ENCODE measurements around the gene ESR1. TPM values are rescaled to one million over a fixed set of nuclear protein-coding genes. Genes with fewer than 3 reads are reported as not detected.

The ESR1 gene
- polyA plus RNA-seq, 3 donors = 0.12 to 0.24 (median 0.23) TPM

DNA sequence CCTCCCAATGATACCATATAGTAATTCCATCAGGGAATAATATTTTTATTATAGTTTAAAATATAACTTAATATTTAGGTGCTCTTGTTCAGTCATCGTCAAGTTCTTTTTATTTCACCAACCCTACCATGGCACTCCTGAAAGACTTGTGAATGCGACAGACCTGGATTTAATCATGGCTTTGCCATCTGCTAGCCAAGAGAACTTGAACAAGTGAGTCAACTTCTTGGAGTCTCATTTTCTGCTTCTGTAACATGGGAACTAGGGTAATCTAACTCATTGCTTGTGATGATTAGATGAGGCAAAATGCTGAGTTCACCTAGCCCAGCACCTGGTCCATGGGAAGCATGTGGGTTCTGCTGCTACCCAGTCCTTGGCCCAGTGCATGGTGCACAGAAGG lies 62.9 kb downstream of the ESR1 start:
- no peaks in the 10 kb centered on the region for H3K27me3 ChIP-seq (ENCODE audit: control insufficient read depth in 2 of 2, insufficient read depth in 2 of 2, low read length in 2 of 2)
- WGBS (ENCODE audit: insufficient coverage) = 94% methylated on average over 2 of the region's 2 CpGs

DNA sequence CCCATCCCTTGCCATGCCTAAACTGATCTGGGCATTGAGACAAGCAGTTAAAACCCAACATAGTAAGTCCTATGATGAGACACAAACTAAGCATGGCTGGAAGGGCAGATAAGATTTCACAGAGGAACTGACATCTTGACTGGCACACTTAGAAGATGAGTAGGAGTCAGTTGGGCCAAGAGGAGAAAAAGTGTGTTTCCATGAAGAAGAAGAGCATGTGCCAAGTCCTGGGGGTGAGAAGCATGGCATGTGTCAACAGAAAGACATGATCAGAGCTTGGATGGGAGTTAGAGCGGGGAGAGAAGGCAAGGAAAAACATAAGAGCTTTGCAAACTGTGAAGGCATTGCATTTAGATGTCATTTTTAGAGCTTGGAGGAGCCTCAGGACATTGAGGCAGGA lies 68.0 kb downstream of the ESR1 start:
- no peak overlapping the region for H3K27ac Mint-ChIP-seq
- H3K9me3 Mint-ChIP-seq = peaks cover 0 to 2% (median 0%) of the 10 kb centered on the region in 7 donors
- Histone ChIP-seq H3K9me3 (replicated peaks in 1 of 2; ENCODE audit: control insufficient read depth in 1 of 2, insufficient read depth in 1 of 2, low read length in 2 of 2) (no peaks in the 10 kb centered on the region), H3K9ac (ENCODE audit: insufficient read depth, low read length, poor library complexity, severe bottlenecking) (no peak overlapping the region), H3K27me3 (ENCODE audit: control insufficient read depth in 2 of 2, insufficient read depth in 2 of 2, low read length in 2 of 2) (no peaks in the 10 kb centered on the region), H3K4me3 (replicated peaks in 1 of 3; ENCODE audit: low read depth in 2 of 3, low read length in 3 of 3) (no peak overlapping the region), H3K4me2 (replicated peaks; ENCODE audit: extremely low read depth, low read length, poor library complexity, severe bottlenecking) (no peak overlapping the region), H4K20me1 (ENCODE audit: insufficient read depth, low read length) (no peaks in the 10 kb centered on the region), H2AFZ (ENCODE audit: insufficient read depth, low read depth, low read length, poor library complexity, severe bottlenecking) (no peak overlapping the region), H3K36me3 (replicated peaks in 1 of 2; ENCODE audit: control insufficient read depth in 1 of 2, insufficient read depth in 2 of 2, low read length in 2 of 2) (no peaks in the 10 kb centered on the region), H3K79me2 (ENCODE audit: insufficient read depth, low read length) (no peaks in the 10 kb centered on the region), H3K4me1 (ENCODE audit: control insufficient read depth in 1 of 2, insufficient read depth in 2 of 2, low read length in 2 of 2) (no peaks in the 10 kb centered on the region), H3K27ac (ENCODE audit: low read depth in 1 of 2, low read length in 2 of 2) (no peak overlapping the region)
- TF ChIP-seq, protein P1, sequence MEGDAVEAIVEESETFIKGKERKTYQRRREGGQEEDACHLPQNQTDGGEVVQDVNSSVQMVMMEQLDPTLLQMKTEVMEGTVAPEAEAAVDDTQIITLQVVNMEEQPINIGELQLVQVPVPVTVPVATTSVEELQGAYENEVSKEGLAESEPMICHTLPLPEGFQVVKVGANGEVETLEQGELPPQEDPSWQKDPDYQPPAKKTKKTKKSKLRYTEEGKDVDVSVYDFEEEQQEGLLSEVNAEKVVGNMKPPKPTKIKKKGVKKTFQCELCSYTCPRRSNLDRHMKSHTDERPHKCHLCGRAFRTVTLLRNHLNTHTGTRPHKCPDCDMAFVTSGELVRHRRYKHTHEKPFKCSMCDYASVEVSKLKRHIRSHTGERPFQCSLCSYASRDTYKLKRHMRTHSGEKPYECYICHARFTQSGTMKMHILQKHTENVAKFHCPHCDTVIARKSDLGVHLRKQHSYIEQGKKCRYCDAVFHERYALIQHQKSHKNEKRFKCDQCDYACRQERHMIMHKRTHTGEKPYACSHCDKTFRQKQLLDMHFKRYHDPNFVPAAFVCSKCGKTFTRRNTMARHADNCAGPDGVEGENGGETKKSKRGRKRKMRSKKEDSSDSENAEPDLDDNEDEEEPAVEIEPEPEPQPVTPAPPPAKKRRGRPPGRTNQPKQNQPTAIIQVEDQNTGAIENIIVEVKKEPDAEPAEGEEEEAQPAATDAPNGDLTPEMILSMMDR (IDR thresholded peaks at IDR 0.05) = no peak
- no peaks in the 10 kb centered on the region for H3K4me1 Mint-ChIP-seq
- DNase-seq = no peak
- 0% methylated on average over 1 of the region's 1 CpG for WGBS (ENCODE audit: insufficient coverage)
- no peak overlapping the region for H3K4me3 Mint-ChIP-seq
- no peaks in the 10 kb centered on the region for H3K36me3 Mint-ChIP-seq
- H3K27me3 Mint-ChIP-seq (ENCODE audit: low read depth in 3 of 3) = peaks cover 0 to 2% (median 0%) of the 10 kb centered on the region in 3 donors
- intact Hi-C loops (cut with micrococcal nuclease) = no loop called here

More for the DNA sequence above, 62.9 kb downstream of the ESR1 start:
- no peaks in the 10 kb centered on the region for H3K36me3 ChIP-seq (replicated peaks in 1 of 2; ENCODE audit: control insufficient read depth in 1 of 2, insufficient read depth in 2 of 2, low read length in 2 of 2)
- TF ChIP-seq, protein P1 (IDR thresholded peaks at IDR 0.05) = no peak
- no peak overlapping the region for H3K4me2 ChIP-seq (replicated peaks; ENCODE audit: extremely low read depth, low read length, poor library complexity, severe bottlenecking)
- H3K27ac ChIP-seq (ENCODE audit: low read depth in 1 of 2, low read length in 2 of 2) = no peak overlapping the region
- no peak overlapping the region for H3K4me3 ChIP-seq (replicated peaks in 1 of 3; ENCODE audit: low read depth in 2 of 3, low read length in 3 of 3)
- Mint-ChIP-seq H3K27me3 (ENCODE audit: low read depth in 3 of 3) (peaks cover 0 to under 1% (median 0%) of the 10 kb centered on the region in 3 donors), H3K27ac (no peak overlapping the region), H3K4me1 (peaks cover 7% of the 10 kb centered on the region), H3K36me3 (no peaks in the 10 kb centered on the region), H3K9me3 (peaks cover 0 to 3% (median 0%) of the 10 kb centered on the region in 7 donors), H3K4me3 (no peak overlapping the region)
- H2AFZ ChIP-seq (ENCODE audit: insufficient read depth, low read depth, low read length, poor library complexity, severe bottlenecking) = no peak overlapping the region
- H3K79me2 ChIP-seq (ENCODE audit: insufficient read depth, low read length) = no peaks in the 10 kb centered on the region
- H3K9ac ChIP-seq (ENCODE audit: insufficient read depth, low read length, poor library complexity, severe bottlenecking) = no peak overlapping the region
- DNase-seq = no peak
- no peaks in the 10 kb centered on the region for H3K4me1 ChIP-seq (ENCODE audit: control insufficient read depth in 1 of 2, insufficient read depth in 2 of 2, low read length in 2 of 2)
- intact Hi-C loops (cut with micrococcal nuclease) = no loop called here
- H3K9me3 ChIP-seq (replicated peaks in 1 of 2; ENCODE audit: control insufficient read depth in 1 of 2, insufficient read depth in 1 of 2, low read length in 2 of 2) = no peaks in the 10 kb centered on the region
- no peaks in the 10 kb centered on the region for H4K20me1 ChIP-seq (ENCODE audit: insufficient read depth, low read length)

All from CD14-positive monocyte (primary cell).